ENCODE measurements around the gene BRIP1.
"Not testable (repeated sequence)": the region's sequence is repeated elsewhere in the genome, so short reads cannot be mapped to it uniquely, and the experiment has no call there.

- TF ChIP-seq CTCF, POLR2A (IDR thresholded peaks at IDR 0.05): not testable (repeated sequence)
These were observed 144.1 kb downstream of the BRIP1 start for GRCh38 chr17:61719220-61719619.

All from lower leg skin (tissue), 3 donors.